Effector memory CD8-positive, alpha-beta T cell (primary cell): ENCODE results near the gene AKR7A2.
"Not testable (repeated sequence)": the region's sequence is repeated elsewhere in the genome, so short reads cannot be mapped to it uniquely, and the experiment has no call there.

Experiments
- ATAC-seq: fragments of 150-1000 bp; cut with Tn5 transposase; replicated peaks from 2 replicates; pipeline ENCODE4 v1.10.0; 2021; ENCODE audit warnings: mild to moderate bottlenecking, moderate library complexity
- DNase-seq, 3 experiments: peaks; one replicate each; pipeline ENCODE4 v3.0.0; 2021
- H3K27ac Mint-ChIP-seq, 2 donors: one replicate each; pipeline ENCODE4 v1.8.0; 2022; ENCODE audit warnings: mild to moderate bottlenecking in 2 of 2, mixed read lengths in 2 of 2, moderate library complexity in 2 of 2
- H3K27me3 Mint-ChIP-seq, 2 donors: one replicate each; pipeline ENCODE4 v1.8.0; 2022; ENCODE audit warnings: mixed read lengths in 2 of 2
- H3K36me3 Mint-ChIP-seq: one replicate; pipeline ENCODE4 v1.8.0; 2022; ENCODE audit warnings: mild to moderate bottlenecking, moderate library complexity, mixed read lengths; ENCODE audit not compliant: insufficient read depth
- H3K4me1 Mint-ChIP-seq, 2 donors: one replicate each; pipeline ENCODE4 v1.8.0; 2022; ENCODE audit warnings: low read depth in 2 of 2, mixed read lengths in 2 of 2
- H3K4me3 Mint-ChIP-seq, 2 donors: one replicate each; pipeline ENCODE4 v1.8.0; 2022; ENCODE audit warnings: mild to moderate bottlenecking in 2 of 2, mixed read lengths in 2 of 2, moderate library complexity in 2 of 2
- H3K9me3 Mint-ChIP-seq, 2 donors: one replicate each; pipeline ENCODE4 v1.8.0; 2022; ENCODE audit warnings: mixed read lengths in 2 of 2

The AKR7A2 gene

GRCh38 chr1:19268445-19268844, 43.5 kb downstream of the AKR7A2 start:
- H3K4me1 Mint-ChIP-seq = no peaks in the 10 kb centered on the region
- no peak for DNase-seq
- no peak for ATAC-seq
- H3K4me3 Mint-ChIP-seq = no peak overlapping the region
- peaks cover 8 to 24% of the 10 kb centered on the region in 2 donors for H3K27me3 Mint-ChIP-seq
- no peak overlapping the region for H3K27ac Mint-ChIP-seq
- H3K9me3 Mint-ChIP-seq = no peaks in the 10 kb centered on the region
- peaks cover 3% of the 10 kb centered on the region for H3K36me3 Mint-ChIP-seq

GRCh38 chr1:19262744-19263143, 49.2 kb downstream of the AKR7A2 start:
- no peaks in the 10 kb centered on the region for H3K4me1 Mint-ChIP-seq
- no peak for ATAC-seq
- no peaks in the 10 kb centered on the region for H3K27me3 Mint-ChIP-seq
- H3K4me3 Mint-ChIP-seq = no peak overlapping the region
- H3K9me3 Mint-ChIP-seq = no peaks in the 10 kb centered on the region
- no peak for DNase-seq
- peaks cover 13% of the 10 kb centered on the region for H3K36me3 Mint-ChIP-seq
- H3K27ac Mint-ChIP-seq = no peak overlapping the region

GRCh38 chr1:19262047-19262446, 49.9 kb downstream of the AKR7A2 start:
- Mint-ChIP-seq H3K36me3 (peaks cover 18% of the 10 kb centered on the region), H3K27me3 (no peaks in the 10 kb centered on the region), H3K4me1 (peaks cover 0 to 3% of the 10 kb centered on the region in 2 donors), H3K27ac (peak overlapping the region in 1 of 2 donors; percentile 17), H3K4me3 (no peak overlapping the region), H3K9me3 (no peaks in the 10 kb centered on the region)
- DNase-seq = no peak
- no peak for ATAC-seq

- H3K27me3 Mint-ChIP-seq = no peaks in the 10 kb centered on the region
- peaks cover 0 to 5% of the 10 kb centered on the region in 2 donors for H3K4me1 Mint-ChIP-seq
- no peak for DNase-seq
- no peak for ATAC-seq
- peaks cover 18% of the 10 kb centered on the region for H3K36me3 Mint-ChIP-seq
- H3K27ac Mint-ChIP-seq = no peak overlapping the region
- H3K4me3 Mint-ChIP-seq = no peak overlapping the region
- H3K9me3 Mint-ChIP-seq = no peaks in the 10 kb centered on the region
Measured at GRCh38 chr1:19260211-19261138, 51.5 kb downstream of the AKR7A2 start.

- Mint-ChIP-seq H3K27me3 (no peaks in the 10 kb centered on the region), H3K27ac (no peak overlapping the region), H3K9me3 (no peaks in the 10 kb centered on the region), H3K4me1 (peaks cover 4 to 9% of the 10 kb centered on the region in 2 donors), H3K4me3 (no peak overlapping the region), H3K36me3 (peaks cover 18% of the 10 kb centered on the region)
- DNase-seq (no peak), ATAC-seq (no peak)
Measured at GRCh38 chr1:19258353-19258752, 53.6 kb downstream of the AKR7A2 start.

GRCh38 chr1:19257178-19257914, 54.6 kb downstream of the AKR7A2 start:
- H3K4me1 Mint-ChIP-seq = peaks cover 11 to 15% of the 10 kb centered on the region in 2 donors
- no peaks in the 10 kb centered on the region for H3K27me3 Mint-ChIP-seq
- ATAC-seq (no peak), DNase-seq (no peak)
- no peak overlapping the region for H3K4me3 Mint-ChIP-seq
- H3K9me3 Mint-ChIP-seq = no peaks in the 10 kb centered on the region
- H3K36me3 Mint-ChIP-seq = peaks cover 18% of the 10 kb centered on the region
- H3K27ac Mint-ChIP-seq = peak overlapping the region in 1 of 2 donors; percentile 53

GRCh38 chr1:19256301-19256700, 55.6 kb downstream of the AKR7A2 start:
- Mint-ChIP-seq H3K36me3 (peaks cover 18% of the 10 kb centered on the region), H3K27ac (peak overlapping the region in 1 of 2 donors; percentile 53), H3K4me1 (peaks cover 15 to 19% of the 10 kb centered on the region in 2 donors)
- not testable (repeated sequence) for H3K9me3 Mint-ChIP-seq, H3K27me3 Mint-ChIP-seq, DNase-seq, H3K4me3 Mint-ChIP-seq, ATAC-seq

GRCh38 chr1:19255288-19255687, 56.7 kb downstream of the AKR7A2 start:
- DNase-seq (no peak), ATAC-seq (no peak)
- H3K27ac Mint-ChIP-seq = no peak overlapping the region
- H3K27me3 Mint-ChIP-seq = no peaks in the 10 kb centered on the region
- H3K36me3 Mint-ChIP-seq = peaks cover 21% of the 10 kb centered on the region
- peaks cover 20 to 23% of the 10 kb centered on the region in 2 donors for H3K4me1 Mint-ChIP-seq
- no peaks in the 10 kb centered on the region for H3K9me3 Mint-ChIP-seq
- H3K4me3 Mint-ChIP-seq = no peak overlapping the region

- no peak overlapping the region for H3K27ac Mint-ChIP-seq
- peaks cover 22 to 24% of the 10 kb centered on the region in 2 donors for H3K4me1 Mint-ChIP-seq
- no peak overlapping the region for H3K4me3 Mint-ChIP-seq
- no peak for ATAC-seq
- no peaks in the 10 kb centered on the region for H3K27me3 Mint-ChIP-seq
- H3K9me3 Mint-ChIP-seq = no peaks in the 10 kb centered on the region
- no peak for DNase-seq
- H3K36me3 Mint-ChIP-seq = peaks cover 17% of the 10 kb centered on the region
Measured at GRCh38 chr1:19254416-19254815, 57.5 kb downstream of the AKR7A2 start.
